Stimulated activated CD8-positive, alpha-beta memory T cell treated with anti-CD3 and anti-CD28 coated beads, Interleukin-15, amount 100 ng/mL, for 4 hours (primary cell): ENCODE measurements around the gene SBF2.
"Not testable (repeated sequence)": the region's sequence is repeated elsewhere in the genome, so short reads cannot be mapped to it uniquely, and the experiment has no call there.

ENCODE experiments used
- DNase-seq, 2 donors: peaks; one replicate each; pipeline ENCODE4 v3.0.0-alpha.2; 2020; ENCODE audit warnings: low read depth in 2 of 2

Gene SBF2

GRCh38 chr11:10067629-10068300 lies 226.3 kb downstream of the SBF2 start:
- DNase-seq: no peak

DNA sequence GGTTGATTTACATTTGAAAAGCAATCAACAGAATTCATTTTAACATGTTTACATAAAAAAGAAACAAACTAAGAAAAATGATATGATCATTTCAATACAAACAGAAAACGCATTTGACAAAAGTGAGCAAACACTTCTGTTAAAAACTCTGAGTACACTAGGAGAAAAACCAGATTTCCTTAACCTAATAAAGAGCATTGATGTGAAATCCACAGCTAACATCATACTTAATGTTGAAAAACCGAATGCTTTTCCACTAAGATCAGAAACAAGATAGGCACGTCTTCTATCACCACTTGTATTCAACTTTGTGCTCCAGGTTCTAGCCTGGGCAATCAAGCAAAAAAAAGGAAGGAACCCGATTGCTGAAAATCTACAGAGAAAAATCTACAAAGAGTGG lies 227.6 kb downstream of the SBF2 start:
- DNase-seq: no peak

DNA sequence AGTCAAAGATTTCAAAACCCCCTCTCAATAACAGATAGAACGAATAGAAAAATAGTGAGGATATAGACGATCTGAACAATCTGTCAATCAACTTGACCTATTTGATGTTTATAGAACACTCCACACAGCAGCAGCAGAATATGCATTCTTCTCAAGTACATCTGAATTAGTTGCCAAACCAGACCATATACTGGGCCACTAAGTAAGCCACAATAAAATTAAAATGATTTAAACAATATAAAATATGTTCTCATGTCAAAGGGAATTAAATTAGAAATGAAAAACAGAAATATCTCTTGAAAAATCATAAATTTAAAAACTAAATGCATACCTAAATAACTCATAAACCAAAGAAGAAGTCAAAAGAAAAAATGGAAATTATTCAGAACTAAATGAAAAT lies 229.2 kb downstream of the SBF2 start:
- DNase-seq: no peak

- DNase-seq: no peak
Measured at GRCh38 chr11:10058356-10058755, 235.7 kb downstream of the SBF2 start.

- no peak for DNase-seq
Measured at GRCh38 chr11:10051868-10052586, 242.0 kb downstream of the SBF2 start.

GRCh38 chr11:10050561-10050960 lies 243.5 kb downstream of the SBF2 start:
- DNase-seq: no peak

GRCh38 chr11:10049756-10050155 lies 244.3 kb downstream of the SBF2 start:
- no peak for DNase-seq

DNA sequence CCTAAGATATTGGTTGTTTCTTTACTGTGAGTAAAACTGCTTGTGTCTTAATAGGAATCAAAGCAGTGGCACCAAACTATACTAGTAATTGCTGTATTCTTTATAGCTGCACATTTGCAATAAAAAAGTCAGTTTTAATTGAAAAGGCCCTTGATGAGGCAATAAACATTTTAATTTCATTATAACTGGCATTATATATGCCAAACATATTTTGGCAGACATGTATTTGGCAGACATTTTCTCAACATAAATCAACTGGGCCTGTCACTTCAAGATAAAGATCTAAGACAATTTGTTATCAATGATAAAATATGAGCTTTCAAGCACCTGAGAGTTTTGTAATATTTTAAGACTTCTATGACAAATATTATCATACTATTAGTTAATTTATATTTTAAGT lies 245.7 kb downstream of the SBF2 start:
- DNase-seq: no peak

- no peak for DNase-seq
Measured at GRCh38 chr11:10044618-10045017, 249.4 kb downstream of the SBF2 start.

DNA sequence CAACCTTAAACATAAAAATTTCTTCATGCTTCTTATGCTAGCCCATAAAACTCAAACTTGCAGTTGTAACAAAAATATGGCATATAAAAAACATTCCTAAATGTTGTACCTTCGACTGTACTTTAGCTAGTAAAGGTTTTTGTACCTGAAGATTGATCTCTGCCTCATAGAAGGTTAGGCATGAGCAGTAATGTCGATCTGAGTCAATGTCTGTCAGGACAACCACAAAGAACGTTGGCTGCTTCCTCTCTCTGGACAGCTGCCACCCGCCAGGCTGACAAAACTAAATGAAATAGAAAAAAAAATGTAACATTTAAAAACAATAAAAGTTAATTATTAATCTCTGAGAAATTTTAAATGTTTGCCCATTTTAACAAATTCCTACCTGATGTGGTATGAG lies 251.3 kb downstream of the SBF2 start:
- no peak for DNase-seq

DNA sequence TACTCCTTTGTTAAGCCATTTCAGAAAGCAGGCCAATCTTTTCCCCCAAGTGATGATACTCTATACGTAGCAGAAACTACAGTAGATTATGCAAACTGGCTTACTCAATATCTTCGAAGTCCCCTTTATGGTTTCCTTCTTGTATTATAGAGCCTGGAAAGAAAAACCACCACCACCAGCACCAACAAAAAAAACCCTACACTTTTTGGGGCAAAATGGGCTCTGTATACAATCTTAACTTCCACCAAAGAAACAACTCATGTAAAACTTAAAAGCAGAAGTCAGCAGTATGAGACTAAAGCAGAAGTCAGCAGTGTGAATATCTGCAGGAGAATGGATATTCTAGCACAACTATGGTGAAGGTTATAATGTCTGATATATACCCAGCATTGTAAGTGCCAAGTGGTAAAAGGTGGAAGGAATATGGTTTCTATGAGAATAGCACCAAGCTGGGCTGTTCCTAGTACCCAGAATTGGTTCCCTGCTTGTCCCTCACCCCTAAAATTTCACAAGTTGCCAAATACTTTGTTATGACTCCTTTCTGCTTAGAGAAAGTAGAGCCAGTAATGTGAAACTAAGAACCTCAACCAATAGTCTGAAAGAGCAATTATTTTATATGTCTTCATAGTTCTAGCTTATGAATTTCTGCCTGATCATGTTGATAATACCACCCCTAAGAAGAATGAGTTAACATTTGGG lies 252.1 kb downstream of the SBF2 start:
- DNase-seq: no peak

DNA sequence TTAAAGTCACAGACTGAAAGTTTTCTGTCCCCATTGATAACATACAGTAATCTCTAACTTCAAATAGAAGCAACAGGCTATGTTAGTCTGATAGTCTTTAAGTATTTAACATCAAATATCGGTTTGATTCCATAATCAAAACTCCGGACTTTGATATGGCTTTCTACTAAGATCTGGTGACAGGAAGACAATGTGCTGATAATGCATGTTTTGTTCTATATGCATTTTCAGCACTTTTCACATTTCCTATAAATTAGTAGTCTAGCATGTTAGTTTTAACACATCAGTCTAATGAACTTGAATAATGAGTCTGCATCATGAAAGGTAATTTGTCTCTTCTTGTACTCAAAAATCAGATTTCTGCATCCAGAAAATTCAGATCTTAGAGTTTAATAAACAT lies 252.7 kb downstream of the SBF2 start:
- no peak for DNase-seq

- DNase-seq: no peak
Measured at GRCh38 chr11:10038521-10039302, 255.3 kb downstream of the SBF2 start.

- not testable (repeated sequence) for DNase-seq
Measured at GRCh38 chr11:10035932-10036331, 258.1 kb downstream of the SBF2 start.

- DNase-seq: no peak
Measured at GRCh38 chr11:10032935-10033334, 261.1 kb downstream of the SBF2 start.

DNA sequence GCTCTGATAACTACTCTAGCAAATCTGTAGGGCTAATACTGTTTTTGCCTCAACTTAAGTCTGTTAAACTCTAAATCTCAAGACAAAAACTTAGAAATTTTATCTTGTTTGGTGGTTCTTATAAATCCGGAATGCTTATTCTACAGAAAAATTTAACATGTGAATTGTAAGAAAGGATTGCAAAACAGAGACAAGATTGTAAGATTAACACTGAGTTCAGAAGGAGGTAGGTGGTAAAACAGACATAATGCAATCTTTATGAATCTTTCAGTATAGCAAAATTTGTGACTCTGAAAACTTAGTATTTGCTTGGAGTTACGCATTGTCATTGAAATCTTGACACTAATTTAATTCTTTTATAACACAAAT lies 263.9 kb downstream of the SBF2 start:
- no peak for DNase-seq

DNA sequence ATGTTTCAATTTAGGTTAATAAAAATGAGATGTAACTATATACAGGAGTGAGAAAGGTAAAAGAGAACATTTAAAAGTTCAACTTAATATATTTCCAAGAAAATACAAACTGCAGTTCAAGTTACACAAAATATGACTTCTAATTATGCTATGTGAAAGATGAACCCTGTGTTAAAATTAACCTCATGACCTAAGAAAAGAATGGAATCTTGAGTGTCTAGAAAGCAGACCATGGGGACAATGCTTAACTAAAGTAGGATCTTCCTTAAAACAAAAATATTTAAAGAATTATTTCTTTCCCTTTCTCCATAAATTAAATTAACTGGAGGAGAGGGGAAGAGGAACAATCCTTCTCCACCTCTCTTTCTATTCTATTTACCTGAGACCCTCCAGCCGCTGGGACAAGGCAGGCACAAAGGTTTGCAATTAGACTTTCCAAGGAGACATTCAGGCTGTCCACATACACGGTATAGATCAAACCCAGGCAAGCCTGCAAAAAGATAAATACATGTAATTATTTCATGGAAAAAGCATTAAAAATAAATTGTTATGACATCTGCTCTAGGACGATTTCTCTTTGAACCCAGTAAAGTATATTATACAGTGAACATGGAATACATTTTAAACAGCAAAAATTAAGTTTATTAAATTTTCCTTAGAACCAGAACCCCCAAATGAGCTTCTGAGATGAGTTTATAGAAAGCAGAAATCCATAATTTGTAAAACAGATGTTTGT lies 264.5 kb downstream of the SBF2 start:
- no peak for DNase-seq

GRCh38 chr11:10026514-10026913 lies 267.5 kb downstream of the SBF2 start:
- no peak for DNase-seq

GRCh38 chr11:10023212-10023611 lies 270.8 kb downstream of the SBF2 start:
- DNase-seq: no peak

GRCh38 chr11:10022764-10023163 lies 271.3 kb downstream of the SBF2 start:
- no peak for DNase-seq

DNA sequence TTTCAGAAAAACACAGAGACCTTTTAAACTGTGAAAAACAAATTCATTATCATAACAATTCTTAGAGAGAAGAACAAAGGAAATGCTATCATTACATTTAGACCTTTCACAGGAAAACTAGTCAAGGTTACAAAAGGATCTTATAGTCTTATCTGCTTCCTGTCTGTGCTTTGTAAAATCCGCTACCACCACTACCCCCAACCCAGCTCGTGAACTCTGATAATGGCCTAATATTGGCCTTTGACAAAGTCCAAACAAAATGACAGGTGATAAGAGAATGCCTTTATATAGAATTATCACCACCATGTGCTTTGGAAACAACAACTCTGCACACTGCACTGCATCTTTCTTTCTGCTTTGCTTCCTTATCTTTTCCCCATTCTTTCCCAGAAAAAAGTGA lies 272.5 kb downstream of the SBF2 start:
- no peak for DNase-seq
